ENCODE measurements around the gene PDCL3.

The PDCL3 gene

DNA sequence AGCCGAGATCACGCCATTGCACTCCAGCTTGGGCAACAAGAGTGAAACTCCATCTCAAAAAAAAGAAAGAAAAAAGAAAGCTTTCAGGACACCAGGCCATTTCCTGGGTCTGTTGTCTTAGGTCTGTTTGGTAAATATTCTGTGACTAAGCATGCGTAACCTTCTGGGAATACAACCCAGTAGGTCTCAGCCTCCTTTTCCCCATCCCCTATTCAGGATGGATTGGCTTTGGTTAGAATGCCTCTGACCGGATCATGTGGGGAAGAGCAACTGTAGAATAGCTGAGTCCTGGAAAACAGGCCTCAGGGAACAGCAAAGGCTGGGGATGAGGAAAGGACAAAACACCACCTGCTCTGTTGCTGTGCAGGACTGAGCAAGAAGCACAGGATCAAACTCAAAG is 1.6 kb upstream of the PDCL3 start:
- no peak for DNase-seq

DNA sequence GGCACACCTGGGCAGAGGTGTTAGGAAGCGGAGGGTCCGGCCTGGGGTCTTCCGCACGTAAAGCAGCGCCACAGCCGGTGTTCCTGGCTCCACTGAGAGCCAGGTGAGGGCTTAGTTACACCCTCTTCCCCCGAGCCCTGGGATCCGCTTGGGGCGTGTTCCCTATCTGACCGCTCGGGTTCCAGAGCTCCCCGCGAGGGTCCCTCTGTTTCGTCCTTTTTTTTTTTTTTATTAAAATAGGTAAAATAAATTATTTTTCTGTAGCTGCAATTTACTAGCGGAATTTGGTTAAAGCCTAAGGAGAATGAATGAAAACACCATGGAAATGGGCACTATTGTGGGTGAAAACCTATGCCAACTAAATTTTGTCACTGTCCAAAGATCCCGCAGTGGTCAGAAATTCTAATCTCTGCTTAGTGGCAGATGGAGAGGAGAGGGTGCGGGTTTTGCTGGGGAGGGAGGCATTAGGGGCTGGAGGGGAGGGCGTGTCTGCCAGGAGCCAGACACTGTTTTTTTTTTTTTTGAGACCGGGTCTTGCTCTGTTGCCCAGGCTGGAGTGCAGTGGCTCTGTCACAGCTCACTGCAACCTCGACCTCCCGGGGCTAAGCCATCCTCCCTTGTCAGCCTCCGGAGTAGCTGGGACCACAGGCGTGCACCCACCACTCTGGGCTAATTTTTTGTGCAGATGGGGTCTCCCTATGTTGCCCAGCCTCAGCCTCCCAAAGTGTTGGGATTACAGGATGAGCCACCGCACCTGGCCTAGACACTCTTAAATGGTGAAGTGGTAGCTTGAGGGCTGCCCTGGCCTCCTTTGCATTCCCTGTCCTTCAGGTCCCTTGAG is 834 bp downstream of the PDCL3 start:
- DNase-seq: no peak

DNA sequence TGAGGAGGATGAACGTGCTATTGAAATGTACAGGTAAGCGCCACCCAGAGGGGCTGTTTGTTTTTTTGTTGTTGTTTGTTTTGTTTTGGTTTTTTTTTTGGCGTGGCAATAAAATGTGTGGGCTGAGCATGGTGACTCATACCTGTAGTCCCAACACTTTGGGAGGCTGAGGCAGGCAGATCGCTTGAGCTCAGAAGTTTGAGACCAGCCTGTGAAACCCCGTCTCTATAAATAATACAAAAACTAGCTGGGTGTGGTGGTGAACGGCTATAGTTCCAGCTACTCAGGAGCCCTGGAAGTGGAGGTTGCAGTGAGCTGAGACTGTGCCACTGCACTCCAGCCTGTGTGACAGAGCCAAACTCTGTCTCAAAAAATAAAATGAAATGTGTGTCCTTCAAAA is 6.2 kb downstream of the PDCL3 start:
- DNase-seq: no peak

DNA sequence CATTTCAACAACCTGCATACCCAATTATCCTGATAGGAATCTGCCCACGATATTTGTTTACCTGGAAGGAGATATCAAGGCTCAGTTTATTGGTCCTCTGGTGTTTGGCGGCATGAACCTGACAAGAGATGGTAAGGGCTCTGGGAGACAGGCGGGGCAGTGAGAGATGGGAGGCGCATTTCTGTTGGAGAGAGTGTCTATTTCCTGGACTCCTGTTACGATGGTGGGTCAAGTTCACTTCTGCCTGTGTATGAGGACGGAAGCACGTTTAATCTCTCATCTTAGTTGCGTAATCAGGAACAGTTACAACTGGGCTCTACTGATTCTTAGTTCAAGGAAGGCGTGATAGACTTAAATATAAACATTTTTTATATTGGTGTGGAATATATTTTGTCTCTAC is 8.9 kb downstream of the PDCL3 start:
- no peak for DNase-seq

DNA sequence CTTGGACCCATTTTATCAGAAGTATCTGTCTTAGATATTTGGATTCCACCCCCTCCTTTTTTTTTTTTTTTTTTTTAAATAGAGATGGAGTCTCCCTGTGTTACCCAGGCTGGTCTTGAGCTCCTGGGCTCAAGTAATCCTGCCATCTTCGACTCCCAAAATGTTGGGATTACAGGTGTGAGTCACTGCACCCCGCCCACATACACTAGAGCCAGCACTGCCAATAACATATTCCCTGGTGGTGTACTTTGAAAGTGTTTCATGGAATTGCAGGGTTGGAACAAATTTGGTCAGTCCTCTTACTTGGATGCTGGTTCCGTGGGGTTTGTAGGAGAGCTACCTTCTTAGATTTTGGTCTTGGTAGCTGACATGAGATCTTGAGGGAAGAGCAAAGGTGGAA is 15.0 kb downstream of the PDCL3 start:
- no peak for DNase-seq

DNA sequence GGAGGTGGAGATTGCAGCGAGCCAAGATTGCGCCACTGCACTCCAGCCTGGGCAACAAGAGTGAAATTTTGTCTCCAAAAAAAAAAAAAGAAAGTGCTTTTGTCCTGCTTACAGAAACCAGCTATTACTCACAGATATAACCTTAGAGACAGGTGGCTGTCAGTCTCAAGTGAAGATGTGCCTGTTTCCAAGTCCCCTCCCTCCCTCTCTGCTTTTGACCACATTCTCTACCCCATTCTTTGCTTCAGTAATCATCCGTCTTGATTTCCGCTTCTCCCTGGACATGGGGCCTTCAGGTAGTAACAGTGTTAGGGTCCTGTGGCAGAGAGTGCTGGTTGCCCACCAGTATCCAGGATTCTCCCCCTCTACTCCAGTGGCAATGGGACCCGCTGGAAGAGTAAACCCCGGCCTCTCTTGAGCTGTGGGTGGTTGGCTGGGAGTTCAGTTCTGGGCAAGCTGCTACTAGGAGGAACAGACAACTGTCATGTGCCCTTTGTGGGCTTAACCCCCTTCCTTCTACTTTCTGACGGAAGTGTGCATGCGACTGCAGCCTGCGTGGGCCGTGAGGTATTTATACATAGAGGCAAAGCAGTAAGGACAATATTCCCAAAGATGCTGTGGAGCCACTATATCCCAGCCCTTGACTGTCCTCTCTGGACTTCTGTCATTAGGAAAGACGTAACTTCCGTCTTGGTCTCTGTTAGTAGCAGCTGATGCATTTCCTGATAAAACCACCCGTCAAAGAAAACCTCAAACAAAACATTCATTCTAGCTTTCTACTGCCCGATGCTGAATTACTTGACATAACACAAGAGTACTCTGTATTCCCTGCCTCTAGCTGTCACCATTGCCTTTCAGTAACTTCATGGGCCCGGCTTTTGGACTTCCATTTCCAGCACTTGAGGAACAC is 17.8 kb downstream of the PDCL3 start:
- peak; percentile 44 for DNase-seq

DNA sequence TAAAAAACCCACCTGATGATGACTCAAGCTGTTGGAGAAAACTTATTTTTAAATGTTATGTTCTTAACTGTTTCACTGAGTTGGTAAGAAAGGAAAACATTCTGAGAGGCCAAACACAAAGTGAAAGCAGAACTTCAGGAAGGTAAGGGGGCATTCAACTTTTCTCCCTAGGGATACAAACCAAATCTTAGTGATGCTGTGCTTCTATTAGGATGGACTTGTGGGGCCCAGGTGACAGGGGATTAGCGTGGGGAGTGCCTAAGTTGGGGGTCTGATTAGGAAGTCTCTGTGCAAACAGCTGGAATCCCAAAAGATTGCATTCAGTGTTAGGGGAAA is 18.5 kb downstream of the PDCL3 start:
- no peak for DNase-seq

DNA sequence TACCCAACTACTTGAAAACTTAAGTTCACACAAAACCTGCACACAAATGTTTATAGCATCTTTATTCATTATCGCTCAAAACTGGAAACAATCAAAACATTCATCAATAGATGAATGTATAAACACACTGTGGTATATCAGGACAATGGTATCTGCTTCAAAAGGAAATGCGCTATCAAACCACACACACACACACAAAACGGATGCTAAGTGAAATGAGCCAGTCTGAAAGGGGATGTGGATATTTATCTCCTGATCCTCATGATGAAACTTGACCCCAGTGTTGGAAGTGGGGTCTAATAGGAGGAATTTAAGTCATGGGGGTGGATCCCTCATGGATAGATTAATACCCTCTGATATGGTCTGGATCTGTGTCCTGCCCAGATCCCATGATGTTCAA is 22.0 kb downstream of the PDCL3 start:
- no peak for DNase-seq

DNA sequence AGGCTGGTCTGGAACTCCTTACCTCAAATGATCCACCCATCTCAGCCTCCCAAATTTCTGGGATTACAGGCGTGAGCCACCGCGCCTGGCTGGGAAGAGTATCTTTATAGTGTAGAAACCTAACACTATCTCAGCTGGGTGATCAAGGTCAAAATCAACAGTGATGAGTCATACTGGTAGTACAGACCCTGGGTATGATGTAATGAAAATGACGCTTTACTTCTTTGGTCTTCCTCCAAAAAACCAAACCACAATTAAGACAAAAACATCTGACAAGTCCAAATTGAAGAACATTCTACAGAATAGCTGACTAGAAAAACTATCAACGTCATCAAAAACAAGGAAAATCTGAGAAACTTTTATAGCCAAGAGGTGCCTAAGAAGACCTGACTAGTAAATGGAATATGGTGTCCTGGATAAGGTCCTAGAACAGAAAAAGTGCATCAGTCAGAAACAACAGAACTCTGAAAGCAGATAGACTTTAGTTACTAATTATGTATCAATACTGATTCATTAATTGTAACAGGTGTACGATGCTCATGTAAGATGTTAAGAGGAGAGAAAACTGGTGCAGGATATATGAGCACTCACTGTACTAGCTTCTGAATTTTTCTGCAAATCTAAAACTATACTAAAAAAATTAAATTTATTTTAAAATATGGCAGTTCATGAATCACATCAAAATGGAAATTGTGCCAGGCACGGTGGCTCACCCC is 25.4 kb downstream of the PDCL3 start:
- peak; percentile 27 for DNase-seq

DNA sequence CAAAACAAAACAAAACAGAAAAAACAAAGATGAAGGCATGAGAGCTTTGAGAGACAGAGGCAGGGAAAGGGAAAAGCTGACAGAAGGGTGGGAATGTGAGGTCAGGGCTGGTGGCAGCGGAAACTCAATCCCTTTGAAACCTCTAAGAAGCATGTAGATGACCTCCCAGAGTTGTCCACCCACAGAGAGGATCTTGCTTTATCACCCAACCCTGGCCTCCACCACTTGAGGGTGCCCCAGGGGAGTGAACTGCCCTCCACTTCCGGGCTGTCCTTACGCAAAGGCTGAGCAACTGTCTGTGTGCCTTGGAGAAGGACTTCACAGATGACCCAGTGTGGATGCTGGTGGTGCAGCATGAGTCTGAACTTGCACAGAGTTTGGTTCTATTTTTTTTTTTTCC is 26.7 kb downstream of the PDCL3 start:
- DNase-seq: no peak

DNA sequence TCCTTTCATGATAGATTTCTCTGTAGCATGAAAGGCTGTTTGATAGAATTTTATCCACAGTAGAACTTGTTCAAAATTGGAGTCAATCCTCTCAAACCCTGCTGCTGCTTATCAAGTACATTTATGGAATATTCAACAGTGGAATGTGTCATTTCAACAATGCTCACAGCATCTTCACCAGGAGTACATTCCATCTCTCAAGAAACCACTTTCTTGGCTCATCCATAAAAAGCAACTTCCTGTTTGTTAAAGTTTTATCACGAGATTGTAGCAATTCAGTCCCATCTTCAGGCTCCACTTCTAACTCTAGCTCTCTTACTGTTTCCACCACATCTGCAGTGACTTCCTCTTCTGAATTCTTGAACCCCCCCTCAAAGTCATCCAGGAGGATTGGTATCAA is 29.4 kb downstream of the PDCL3 start:
- DNase-seq: no peak

DNA sequence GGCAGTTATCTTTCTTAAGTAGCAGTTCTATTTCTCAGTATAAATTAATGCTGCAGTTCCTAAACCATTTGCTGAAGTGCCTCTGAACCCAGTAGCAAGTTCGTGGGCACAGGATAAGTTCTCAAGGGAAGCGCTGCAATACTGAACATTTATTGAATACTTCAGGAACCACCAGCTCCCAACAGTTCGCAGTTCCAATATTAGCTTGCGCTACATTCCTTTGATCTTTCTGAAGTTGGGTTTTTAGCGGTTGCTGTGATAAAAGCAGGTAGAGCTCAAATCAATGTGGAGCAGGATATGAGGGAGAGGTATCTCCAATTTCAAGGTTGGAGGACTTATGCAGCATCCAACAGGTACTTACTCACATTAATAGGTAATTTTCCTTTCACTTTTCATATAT is 33.7 kb downstream of the PDCL3 start:
- no peak for DNase-seq

DNA sequence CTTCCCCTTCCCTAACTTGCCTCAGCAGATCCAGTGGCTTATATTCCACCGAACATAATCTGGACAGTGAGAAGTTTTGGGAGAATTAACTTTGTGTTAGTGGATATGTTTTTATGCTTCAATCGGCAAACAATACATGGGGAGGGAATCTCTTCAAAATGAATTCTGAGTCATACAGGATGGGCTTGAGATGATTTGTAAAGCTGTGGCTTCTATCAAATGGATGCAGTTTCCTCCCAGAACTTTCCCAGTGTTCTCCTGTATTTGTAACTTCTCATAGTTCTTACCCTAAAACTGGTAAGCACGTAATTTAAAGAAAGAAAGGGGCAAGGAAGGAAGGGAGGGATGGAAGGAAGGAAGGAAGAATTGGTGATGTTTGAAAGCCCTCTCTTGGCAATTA is 36.8 kb downstream of the PDCL3 start:
- no peak for DNase-seq

DNA sequence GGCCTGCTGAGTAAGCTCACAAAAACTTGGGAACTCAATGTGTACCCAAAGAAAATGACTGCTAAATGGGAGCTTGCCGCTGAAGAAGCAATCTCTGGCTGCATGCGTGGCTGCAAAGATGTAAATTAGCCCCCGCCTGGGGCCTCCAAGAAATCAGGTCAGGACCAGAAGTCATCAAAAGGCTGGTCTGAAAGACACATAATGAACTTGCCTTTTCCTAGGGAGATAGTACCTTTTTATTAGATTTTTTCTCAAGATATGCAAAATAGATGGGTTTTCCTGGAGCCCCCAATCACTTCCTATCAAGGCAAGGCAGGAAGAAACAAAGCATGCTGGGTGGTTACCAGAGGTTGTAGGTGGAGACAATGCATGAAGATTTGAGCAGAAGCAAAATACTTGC is 38.9 kb downstream of the PDCL3 start:
- DNase-seq: no peak

DNA sequence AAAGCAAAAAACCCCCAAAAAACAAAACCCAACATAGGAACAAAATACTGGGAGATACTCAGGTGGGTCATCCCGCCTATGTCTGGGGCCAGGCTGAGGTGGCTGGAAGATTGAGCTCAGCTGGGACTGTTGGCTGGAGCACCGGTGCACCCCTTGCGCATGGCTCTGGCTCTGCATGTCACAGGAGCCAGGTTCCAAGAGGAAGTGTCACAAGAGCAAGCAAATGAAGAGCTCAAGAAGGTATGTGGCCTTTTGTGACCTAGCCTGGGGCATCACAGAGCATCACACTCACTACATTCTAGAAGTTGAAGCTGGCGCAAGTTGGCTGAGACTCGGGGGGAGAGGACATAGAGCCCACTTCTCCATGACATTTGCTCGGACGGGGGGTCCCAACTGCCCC is 40.6 kb downstream of the PDCL3 start:
- DNase-seq: no peak

DNA sequence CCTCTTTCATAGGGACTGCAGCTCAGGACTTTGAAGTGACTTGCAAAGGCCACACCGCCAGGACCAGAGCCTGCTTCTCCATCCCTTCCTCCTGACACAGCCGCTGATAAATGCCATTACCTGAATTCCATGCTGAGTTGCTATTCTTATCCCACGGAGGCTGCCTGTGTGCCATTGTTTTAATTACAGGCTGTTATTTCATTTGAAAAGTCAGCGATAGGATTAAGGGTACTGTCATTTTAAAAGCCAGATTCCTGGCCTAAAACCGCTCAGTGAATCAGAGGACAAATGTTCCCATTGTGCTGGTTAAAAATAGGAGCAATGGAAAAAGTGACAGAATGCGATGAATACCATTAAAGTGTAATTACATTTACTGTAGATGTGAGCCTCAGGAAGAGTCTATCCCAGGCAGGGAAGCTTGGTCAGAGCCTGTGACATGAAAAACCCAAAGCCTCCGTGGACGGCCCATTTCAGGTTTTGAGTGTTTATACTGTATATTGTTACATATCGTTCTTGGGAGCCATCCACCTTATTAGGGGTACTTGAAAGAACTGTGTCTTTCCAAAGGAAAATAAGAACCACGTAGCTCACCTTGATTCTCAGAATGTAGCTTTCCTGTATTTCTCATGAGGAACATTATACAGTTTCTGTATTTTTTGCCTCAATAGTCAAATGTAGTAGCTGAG is 41.3 kb downstream of the PDCL3 start:
- DNase-seq: no peak

DNA sequence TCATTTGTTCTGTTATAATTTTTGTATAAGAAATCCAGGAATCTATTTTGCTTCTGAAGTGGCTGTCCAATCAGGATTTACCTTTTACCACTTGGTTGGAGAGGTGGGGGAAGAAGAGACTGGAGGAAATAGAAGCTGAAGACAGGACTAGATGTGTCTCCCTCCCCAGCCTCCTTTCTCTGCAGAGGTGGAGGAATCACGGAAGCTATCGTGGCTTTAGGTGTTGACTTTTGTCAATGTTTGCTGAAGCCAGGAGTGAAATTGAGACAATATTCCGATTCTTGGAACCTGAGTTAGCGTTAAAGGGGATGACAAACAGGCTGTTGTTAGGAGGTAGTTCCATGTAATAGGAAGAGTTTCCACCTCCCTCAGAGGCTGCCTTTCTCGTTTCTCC is 43.5 kb downstream of the PDCL3 start:
- DNase-seq: no peak

DNA sequence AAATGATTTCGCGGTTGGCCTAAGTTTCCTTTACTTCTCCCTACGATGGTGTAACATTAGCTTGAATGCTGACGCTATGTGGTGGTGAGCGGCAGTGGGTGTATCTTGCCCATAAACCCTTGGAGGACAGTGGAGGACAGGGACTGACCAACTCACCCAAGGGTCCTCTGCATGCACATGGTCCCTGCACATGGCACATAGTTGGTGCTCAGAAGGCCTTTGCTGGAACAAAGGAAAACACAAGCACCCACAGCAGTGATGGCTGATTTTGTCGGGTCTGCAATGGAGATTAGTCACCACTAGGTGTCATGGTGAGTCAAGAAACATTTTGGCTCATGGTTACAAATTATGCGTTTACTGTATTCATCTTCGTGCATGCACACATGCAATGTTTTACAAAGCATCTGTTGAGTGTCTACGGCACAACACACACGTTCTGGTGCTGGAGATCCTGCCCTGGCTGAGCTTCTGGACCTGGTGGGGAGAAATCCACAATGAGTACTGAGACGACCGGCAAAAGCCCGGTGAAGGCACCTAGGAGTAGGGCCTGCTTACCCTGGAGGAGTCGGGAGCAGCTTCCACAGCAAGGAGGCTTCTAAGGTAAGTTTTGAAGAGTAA is 44.0 kb downstream of the PDCL3 start:
- no peak for DNase-seq

DNA sequence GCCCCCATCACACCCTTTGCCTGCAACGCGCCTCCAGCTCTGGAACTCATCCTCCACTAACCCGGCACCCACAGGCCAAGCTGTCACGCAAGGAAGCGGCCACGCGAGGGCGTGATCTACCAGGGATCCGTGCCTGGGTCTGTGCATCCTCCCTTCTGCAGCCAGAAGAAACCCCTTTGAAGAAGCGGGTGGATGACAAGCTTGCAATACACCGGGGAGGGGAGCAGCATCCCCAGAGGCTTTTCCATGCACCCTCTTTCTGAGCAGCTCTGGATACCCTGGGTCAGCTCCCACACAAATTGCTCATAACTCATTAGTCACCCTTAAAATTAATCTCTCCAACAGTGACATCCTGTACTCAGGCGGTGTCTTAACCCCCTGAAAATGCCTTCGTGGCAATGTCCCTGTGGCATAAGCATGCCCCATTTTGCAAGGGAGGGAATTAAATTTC is 47.6 kb downstream of the PDCL3 start:
- DNase-seq: peak; percentile 67

DNA sequence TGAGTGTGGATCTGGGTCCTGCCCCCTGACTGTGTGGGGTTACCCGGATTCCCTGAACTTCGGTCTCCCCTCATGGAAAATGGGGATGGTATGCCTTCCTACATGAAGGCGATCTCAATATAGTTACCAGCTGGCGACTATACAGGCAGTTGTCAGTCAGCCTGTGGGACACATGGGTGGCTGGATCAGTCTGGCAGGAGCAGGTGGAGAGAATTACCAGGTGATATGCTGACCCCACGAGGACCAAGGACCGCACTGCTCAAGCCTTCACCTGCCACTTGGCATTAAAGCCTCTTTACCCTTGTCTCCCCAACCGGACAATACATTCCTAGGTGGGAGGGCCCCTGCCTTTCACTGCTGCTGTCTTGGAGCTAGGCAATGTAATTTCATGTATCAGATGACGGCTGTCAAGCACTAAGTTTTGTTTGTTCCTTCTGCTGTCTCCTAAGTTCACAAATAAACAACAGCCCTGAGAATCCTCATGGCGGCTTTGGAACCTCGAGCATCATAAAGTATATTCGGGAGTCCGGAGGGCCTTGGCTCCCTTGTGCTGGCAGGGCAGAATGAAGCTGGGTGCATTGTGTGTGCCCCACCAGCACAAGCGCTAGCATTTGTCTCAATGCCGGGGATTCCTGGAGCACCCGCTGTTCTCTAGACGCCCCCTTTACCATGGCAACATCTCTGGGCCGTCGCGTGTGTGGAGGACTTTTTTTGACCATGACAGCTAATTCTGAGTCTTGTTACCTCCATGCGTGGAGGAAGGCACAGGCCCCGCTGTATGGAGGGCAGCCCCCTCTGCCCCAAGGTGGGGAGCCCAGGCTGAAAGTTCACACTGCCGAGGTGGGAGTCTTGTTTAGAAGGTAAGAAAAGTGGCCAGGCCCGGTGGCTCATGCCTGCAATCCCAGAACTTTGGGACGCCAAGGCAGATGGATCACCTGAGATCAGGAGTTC is 48.6 kb downstream of the PDCL3 start:
- DNase-seq: no peak

DNA sequence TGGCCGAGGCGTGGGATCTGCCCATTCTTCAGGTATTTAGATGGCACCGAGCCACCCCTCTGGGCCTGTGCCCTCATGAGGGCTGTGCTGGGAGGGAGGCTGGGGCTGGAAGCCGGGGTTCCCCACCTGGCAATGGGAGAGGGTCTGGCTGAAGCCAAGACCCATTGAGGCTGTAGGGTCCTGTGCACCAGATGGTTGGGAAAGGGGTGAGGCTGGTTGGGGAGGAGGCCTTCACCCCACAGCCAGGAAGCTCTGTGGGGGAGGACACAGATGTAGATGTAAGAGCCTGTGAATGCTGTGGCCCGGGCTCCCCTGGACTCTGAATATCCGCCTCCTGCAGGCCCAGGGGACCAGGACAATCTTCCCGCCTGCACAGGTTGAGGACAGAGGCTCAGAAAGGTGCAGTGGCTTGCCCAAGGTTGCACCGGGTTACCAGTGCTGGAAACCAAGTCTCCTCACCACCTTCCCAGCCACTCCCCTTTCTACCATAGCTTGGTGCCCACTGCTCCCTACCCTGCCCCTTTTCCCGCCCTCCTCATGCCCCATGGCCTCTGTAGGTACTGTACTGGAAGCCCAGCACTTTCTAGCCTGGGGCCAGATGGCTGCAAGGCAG is 49.7 kb downstream of the PDCL3 start:
- DNase-seq: no peak

All from effector CD4-positive, alpha-beta T cell (primary cell).